Endometrial microvascular endothelial cells (primary cell): ENCODE data around the gene TMEM145. TPM values are rescaled to one million over a fixed set of nuclear protein-coding genes. Genes with fewer than 3 reads are reported as not detected.

Source experiments
- in situ Hi-C: cut with HindIII; loops from 2 replicates; pipeline ENCODE4 v1.10.0; 2017; ENCODE audit warnings: low sequenced_read_pairs, low pct_unique_long_range_greater_than_20kb; ENCODE audit errors: inconsistent ontology term
- total RNA-seq: library from RNA; depleted of rRNA; stranded (reverse); fragments of >200 nt; gene quantifications from one replicate; pipeline ENCODE4 v1.2.3, GENCODE V29; 2015; ENCODE audit errors: inconsistent ontology term

Gene TMEM145
- total RNA-seq, 1 donor from 2014 or later, result not detected

GRCh38 chr19:42370626-42371175 lies 57.6 kb downstream of the TMEM145 start:
- in situ Hi-C loops, result no loop called here

Other genes with a start within 250 kb of the TMEM145 start
- gene GRIK5, start 243.1 kb upstream of the TMEM145 start, total RNA-seq, result not detected
- 11.6 TPM for gene ZNF574, start 237.1 kb upstream of the TMEM145 start, total RNA-seq
- gene POU2F2, start 180.9 kb upstream of the TMEM145 start, total RNA-seq, result 0.84 TPM
- gene DEDD2, start 95.6 kb upstream of the TMEM145 start, total RNA-seq, result 46.6 TPM
- gene ZNF526, start 93.0 kb upstream of the TMEM145 start, total RNA-seq, result 6.7 TPM
- gene GSK3A, start 70.7 kb upstream of the TMEM145 start, total RNA-seq, result 33.9 TPM
- gene ERF, start 58.2 kb upstream of the TMEM145 start, total RNA-seq, result 53.4 TPM
- gene CIC, start 44.1 kb upstream of the TMEM145 start, total RNA-seq, result 36.0 TPM
- 1.7 TPM for gene PRR19, start 11.2 kb upstream of the TMEM145 start, total RNA-seq
- gene PAFAH1B3, start 10.7 kb upstream of the TMEM145 start, total RNA-seq, result 46.2 TPM
- gene MEGF8, start 12.3 kb downstream of the TMEM145 start, total RNA-seq, result 17.4 TPM
- gene CNFN, start 77.0 kb downstream of the TMEM145 start, total RNA-seq, result not detected
- gene LIPE, start 114.1 kb downstream of the TMEM145 start, total RNA-seq, result 8.8 TPM
- gene CXCL17, start 129.6 kb downstream of the TMEM145 start, total RNA-seq, result not detected
- gene CEACAM1, start 215.2 kb downstream of the TMEM145 start, total RNA-seq, result 5.9 TPM